HAP-1 (cell line): ENCODE results near the gene CDC42EP3.

Source experiments
- DNase-seq, 2 experiments: peaks; one replicate each; pipeline ENCODE4 v3.0.0-alpha.2; 2016 to 2020; ENCODE audit warnings: low spot score in 2 of 2
- H3K27me3 ChIP-seq: fragments of 250-450 bp; sonication (Bioruptor Pico); 2 replicates; pipeline ENCODE4 v1.5.1; 2020; ENCODE audit warnings: low read depth, mild to moderate bottlenecking, moderate library complexity
- H3K36me3 ChIP-seq: fragments of 250-450 bp; sonication (Bioruptor Pico); replicated peaks from 2 replicates; pipeline ENCODE4 v1.5.1; 2020; ENCODE audit warnings: mild to moderate bottlenecking
- H3K4me1 ChIP-seq: fragments of 250-450 bp; sonication (Bioruptor Pico); 2 replicates; pipeline ENCODE4 v1.5.1; 2020; ENCODE audit warnings: mild to moderate bottlenecking
- H3K4me3 ChIP-seq: fragments of 250-450 bp; sonication (Bioruptor Pico); 2 replicates; pipeline ENCODE4 v1.5.1; 2020; ENCODE audit warnings: mild to moderate bottlenecking, moderate library complexity
- H3K9me3 ChIP-seq: fragments of 250-450 bp; sonication (Bioruptor Pico); 2 replicates; pipeline ENCODE4 v1.5.1; 2020; ENCODE audit warnings: mild to moderate bottlenecking, moderate library complexity
- in situ Hi-C: fragments of 300-500 bp; cut with MboI; formaldehyde crosslinking; loops from 3 replicates; pipeline ENCODE4 v1.14.3; 2020; ENCODE audit warnings: low sequenced_read_pairs, inconsistent platforms, mixed read lengths

The CDC42EP3 gene

DNA sequence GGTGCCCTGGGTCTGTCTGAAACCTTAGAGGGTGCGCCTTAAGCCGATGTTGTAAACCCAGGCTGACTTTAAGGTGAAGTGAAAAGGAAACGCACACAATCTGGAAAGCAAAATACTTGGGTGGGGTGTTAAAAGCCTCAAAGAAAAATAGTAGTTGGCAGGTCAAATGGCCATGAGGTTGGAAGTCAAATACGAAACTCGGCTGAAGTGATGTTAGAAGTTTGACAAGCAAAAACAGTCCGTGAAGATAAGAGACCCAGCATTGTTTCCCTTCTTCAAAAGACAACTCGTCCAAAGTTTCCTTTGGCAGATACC lies 1.4 kb upstream of the CDC42EP3 start:
- Histone ChIP-seq H3K9me3 (no peaks in the 10 kb centered on the region), H3K4me1 (peaks cover 51% of the 10 kb centered on the region), H3K4me3 (peak overlapping the region; percentile 73), H3K36me3 (no peaks in the 10 kb centered on the region), H3K27me3 (no peaks in the 10 kb centered on the region)
- in situ Hi-C loops: no loop called here
- no peak for DNase-seq

- DNase-seq: peak; percentile 81 to 95
- H3K36me3 ChIP-seq: no peaks in the 10 kb centered on the region
- no peaks in the 10 kb centered on the region for H3K27me3 ChIP-seq
- peaks cover 51% of the 10 kb centered on the region for H3K4me1 ChIP-seq
- in situ Hi-C loops: no loop called here
- H3K9me3 ChIP-seq: no peaks in the 10 kb centered on the region
- H3K4me3 ChIP-seq: peak overlapping the region; percentile 73
Measured at GRCh38 chr2:37672104-37672869, 845 bp upstream of the CDC42EP3 start.

DNA sequence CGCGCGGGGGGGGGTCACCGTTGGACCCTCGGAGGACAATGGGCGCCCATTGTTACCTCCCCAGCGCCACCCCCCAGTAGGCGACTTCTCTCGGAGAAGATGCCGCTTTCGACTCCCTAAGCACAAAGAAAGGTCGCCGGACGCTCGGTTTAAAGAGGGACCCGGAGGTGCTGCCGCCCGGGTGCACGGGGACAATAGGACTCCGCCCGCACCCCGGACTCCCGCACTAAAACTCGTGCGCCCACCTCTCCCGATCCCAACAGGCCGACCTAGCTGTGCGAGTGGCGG lies 318 bp upstream of the CDC42EP3 start:
- no peak for DNase-seq
- H3K27me3 ChIP-seq: no peaks in the 10 kb centered on the region
- H3K36me3 ChIP-seq: no peaks in the 10 kb centered on the region
- peaks cover 47% of the 10 kb centered on the region for H3K4me1 ChIP-seq
- H3K4me3 ChIP-seq: peak overlapping the region; percentile 73
- in situ Hi-C loops: no loop called here
- no peaks in the 10 kb centered on the region for H3K9me3 ChIP-seq

- in situ Hi-C loops: no loop called here
- H3K27me3 ChIP-seq: no peaks in the 10 kb centered on the region
- peaks cover 37% of the 10 kb centered on the region for H3K4me1 ChIP-seq
- DNase-seq: peak in 1 of 2 experiments; percentile 23
- H3K4me3 ChIP-seq: peak overlapping the region; percentile 73
- H3K9me3 ChIP-seq: no peaks in the 10 kb centered on the region
- H3K36me3 ChIP-seq: no peaks in the 10 kb centered on the region
Measured at GRCh38 chr2:37670378-37671008, 949 bp downstream of the CDC42EP3 start.

GRCh38 chr2:37669446-37669845 lies 2.0 kb downstream of the CDC42EP3 start:
- in situ Hi-C loops: no loop called here
- Histone ChIP-seq H3K36me3 (no peaks in the 10 kb centered on the region), H3K4me1 (peaks cover 27% of the 10 kb centered on the region), H3K27me3 (no peaks in the 10 kb centered on the region), H3K4me3 (peak overlapping the region; percentile 73), H3K9me3 (no peaks in the 10 kb centered on the region)
- no peak for DNase-seq

DNA sequence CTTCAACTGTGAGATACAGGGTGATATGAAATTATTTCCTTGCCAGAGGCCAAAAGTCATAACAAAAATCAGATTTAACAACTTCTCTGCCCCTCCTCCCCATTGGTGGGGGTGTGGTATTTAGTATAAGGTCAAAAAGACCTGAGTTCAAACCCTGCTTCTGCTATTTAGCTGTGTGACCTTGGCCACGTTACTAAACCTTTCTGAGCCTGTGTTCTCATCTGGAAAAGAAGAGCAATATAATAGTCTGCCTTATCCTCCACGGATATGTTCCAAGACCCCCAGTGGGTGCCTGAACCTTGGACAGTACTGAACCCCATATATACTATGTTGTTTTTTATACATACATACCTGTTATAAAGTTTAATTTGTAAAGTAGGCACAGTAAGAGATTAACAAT lies 3.7 kb downstream of the CDC42EP3 start:
- Histone ChIP-seq H3K4me3 (no peak overlapping the region), H3K27me3 (no peaks in the 10 kb centered on the region), H3K9me3 (no peaks in the 10 kb centered on the region), H3K4me1 (peaks cover 18% of the 10 kb centered on the region), H3K36me3 (peaks cover 4% of the 10 kb centered on the region; the same call in 1 of the 2 replicates)
- DNase-seq: no peak
- in situ Hi-C loops: no loop called here

GRCh38 chr2:37666772-37667171 lies 4.7 kb downstream of the CDC42EP3 start:
- no peak for DNase-seq
- H3K4me1 ChIP-seq: peaks cover 18% of the 10 kb centered on the region
- no peaks in the 10 kb centered on the region for H3K9me3 ChIP-seq
- no peak overlapping the region for H3K4me3 ChIP-seq
- no peaks in the 10 kb centered on the region for H3K27me3 ChIP-seq
- H3K36me3 ChIP-seq: peaks cover 4% of the 10 kb centered on the region; the same call in 1 of the 2 replicates
- in situ Hi-C loops: no loop called here

- in situ Hi-C loops: no loop called here
- Histone ChIP-seq H3K4me3 (no peak overlapping the region), H3K27me3 (no peaks in the 10 kb centered on the region), H3K36me3 (peaks cover 4% of the 10 kb centered on the region; the same call in 1 of the 2 replicates), H3K9me3 (no peaks in the 10 kb centered on the region), H3K4me1 (peaks cover 18% of the 10 kb centered on the region)
- DNase-seq: no peak
Measured at GRCh38 chr2:37665604-37666362, 5.7 kb downstream of the CDC42EP3 start.

DNA sequence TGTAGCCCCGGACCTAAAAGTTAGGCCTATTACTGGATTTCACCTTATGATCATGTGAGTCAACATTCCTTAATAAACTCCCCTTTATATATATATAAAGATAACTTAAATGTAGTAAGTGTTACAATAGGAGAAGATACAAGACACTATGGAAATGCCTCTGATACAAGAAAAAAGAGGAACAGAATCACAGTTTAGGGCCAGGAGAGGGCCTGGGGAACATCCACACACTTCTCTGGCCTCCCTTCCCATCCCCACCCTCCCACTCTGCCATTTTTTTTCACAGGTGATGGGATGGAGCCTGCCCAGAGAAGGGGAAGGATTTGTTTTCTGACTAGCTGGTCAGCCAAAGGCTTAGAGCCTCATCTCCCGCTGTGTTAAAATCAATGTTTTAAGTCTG lies 6.4 kb downstream of the CDC42EP3 start:
- Histone ChIP-seq H3K4me3 (no peak overlapping the region), H3K9me3 (no peaks in the 10 kb centered on the region), H3K27me3 (no peaks in the 10 kb centered on the region), H3K4me1 (peaks cover 22% of the 10 kb centered on the region), H3K36me3 (peaks cover 4% of the 10 kb centered on the region; the same call in 1 of the 2 replicates)
- no peak for DNase-seq
- in situ Hi-C loops: no loop called here

DNA sequence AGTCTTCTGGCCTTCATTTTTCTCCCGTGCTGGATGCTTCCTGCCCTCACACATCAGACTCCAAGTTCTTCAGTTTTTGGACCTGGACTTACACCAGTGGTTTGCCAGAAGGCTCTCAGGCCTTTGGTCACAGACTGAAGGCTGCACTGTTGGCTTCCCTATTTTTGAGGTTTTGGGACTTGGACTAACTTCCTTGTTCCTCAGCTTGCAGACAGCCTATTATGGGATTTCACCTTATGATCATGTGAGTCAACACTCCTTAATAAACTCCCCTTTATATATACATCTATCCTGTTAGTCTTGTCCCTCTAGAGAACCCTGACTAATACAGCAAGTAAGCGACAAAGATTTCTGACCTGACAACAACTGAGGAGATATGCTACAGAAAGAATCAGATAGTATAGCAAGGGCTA lies 7.2 kb downstream of the CDC42EP3 start:
- H3K36me3 ChIP-seq: peaks cover 4% of the 10 kb centered on the region; the same call in 1 of the 2 replicates
- in situ Hi-C loops: no loop called here
- H3K9me3 ChIP-seq: no peaks in the 10 kb centered on the region
- no peaks in the 10 kb centered on the region for H3K27me3 ChIP-seq
- DNase-seq: no peak
- no peak overlapping the region for H3K4me3 ChIP-seq
- H3K4me1 ChIP-seq: peaks cover 22% of the 10 kb centered on the region

DNA sequence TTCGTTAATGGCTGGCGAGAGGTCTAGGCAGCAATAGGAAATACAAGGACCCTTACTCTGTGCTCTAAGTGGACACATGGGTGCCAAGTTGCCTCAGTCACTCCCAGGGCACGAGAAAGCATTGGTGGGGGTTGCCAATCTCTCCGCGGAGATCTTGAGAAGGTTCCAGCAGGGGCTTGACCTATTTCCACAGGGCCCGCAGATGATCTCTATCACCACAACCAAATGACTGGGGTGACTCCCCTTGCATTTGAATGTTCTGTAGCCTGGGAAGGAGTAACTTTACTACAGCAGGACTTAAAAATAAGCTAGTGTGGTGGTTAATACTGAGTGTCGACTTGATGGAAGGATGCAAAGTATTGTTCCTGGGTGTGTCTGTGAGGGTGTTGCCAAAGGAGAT lies 8.1 kb downstream of the CDC42EP3 start:
- peaks cover 20% of the 10 kb centered on the region for H3K4me1 ChIP-seq
- H3K27me3 ChIP-seq: no peaks in the 10 kb centered on the region
- in situ Hi-C loops: no loop called here
- no peak for DNase-seq
- peaks cover 4% of the 10 kb centered on the region; the same call in 1 of the 2 replicates for H3K36me3 ChIP-seq
- H3K4me3 ChIP-seq: no peak overlapping the region
- no peaks in the 10 kb centered on the region for H3K9me3 ChIP-seq

DNA sequence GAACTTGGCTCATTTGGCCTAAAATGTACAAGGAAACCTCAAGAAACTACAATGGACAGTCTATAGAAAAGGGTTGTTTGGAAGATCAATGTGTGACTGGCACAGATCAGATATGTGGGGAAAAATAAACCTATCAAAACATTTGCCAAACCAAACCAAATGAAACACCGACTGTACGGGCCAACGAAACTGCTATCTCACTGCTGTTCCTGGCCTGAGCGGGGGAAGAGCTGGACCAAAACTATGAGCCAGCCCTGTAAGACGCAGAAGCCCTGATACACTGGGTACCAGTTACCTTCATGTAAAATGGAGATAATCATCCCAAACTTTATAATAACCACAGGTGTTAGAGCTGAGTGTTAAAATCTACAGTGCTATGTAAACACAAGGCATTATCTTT lies 11.7 kb downstream of the CDC42EP3 start:
- no peak for DNase-seq
- Histone ChIP-seq H3K9me3 (no peaks in the 10 kb centered on the region), H3K4me3 (no peak overlapping the region), H3K36me3 (peaks cover 4% of the 10 kb centered on the region; the same call in 1 of the 2 replicates), H3K4me1 (peaks cover 41% of the 10 kb centered on the region), H3K27me3 (no peaks in the 10 kb centered on the region)
- in situ Hi-C loops: no loop called here

DNA sequence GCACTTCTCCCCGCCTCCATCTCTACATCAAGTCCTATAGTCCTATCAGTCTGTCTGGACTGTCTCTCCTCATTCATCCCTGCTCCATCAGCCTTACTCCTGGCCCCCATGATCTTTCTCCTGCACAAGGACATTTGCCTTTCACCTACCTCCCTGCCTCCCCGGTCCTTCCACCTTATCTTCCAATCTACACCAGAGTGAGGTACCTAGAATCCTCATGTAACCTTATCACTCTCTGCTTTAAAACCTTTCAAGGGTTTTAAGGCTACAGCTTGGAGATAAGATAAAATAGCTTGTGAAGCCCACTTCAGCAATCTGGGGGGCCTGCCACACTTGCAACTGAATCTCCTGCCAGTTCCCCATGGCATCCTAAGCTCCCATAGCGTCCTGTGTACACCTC lies 12.8 kb downstream of the CDC42EP3 start:
- Histone ChIP-seq H3K9me3 (no peaks in the 10 kb centered on the region), H3K36me3 (peaks cover 4% of the 10 kb centered on the region; the same call in 1 of the 2 replicates), H3K4me1 (peaks cover 52% of the 10 kb centered on the region), H3K4me3 (no peak overlapping the region), H3K27me3 (no peaks in the 10 kb centered on the region)
- in situ Hi-C loops: no loop called here
- no peak for DNase-seq

DNA sequence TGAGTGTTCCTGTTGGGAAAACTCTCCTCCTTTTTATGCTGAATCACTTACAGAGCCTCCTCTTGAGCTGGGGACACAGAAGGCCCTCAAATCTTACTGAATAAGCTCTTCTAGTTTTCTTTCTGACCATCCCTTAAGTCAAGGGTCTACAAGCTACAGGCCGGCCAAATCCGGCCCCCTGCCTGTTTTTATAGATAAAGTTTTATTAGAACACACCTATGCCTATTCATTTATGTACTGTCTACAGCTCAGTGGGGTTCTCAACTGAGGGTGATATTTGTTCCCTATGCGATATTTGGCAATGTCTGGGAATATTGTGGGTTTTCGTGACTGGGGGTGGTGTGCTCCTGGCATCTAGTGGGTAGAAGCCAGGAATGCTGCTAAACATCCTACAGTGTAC lies 14.0 kb downstream of the CDC42EP3 start:
- H3K27me3 ChIP-seq: no peaks in the 10 kb centered on the region
- H3K4me3 ChIP-seq: no peak overlapping the region
- peaks cover 56% of the 10 kb centered on the region for H3K4me1 ChIP-seq
- DNase-seq: no peak
- in situ Hi-C loops: no loop called here
- no peaks in the 10 kb centered on the region for H3K36me3 ChIP-seq
- no peaks in the 10 kb centered on the region for H3K9me3 ChIP-seq
